HG02970 (cell line): ENCODE measurements around the gene LYPD3.
"Not testable (repeated sequence)": the region's sequence is repeated elsewhere in the genome, so short reads cannot be mapped to it uniquely, and the experiment has no call there.

ENCODE experiments used
- ATAC-seq: cut with Tn5 transposase; IDR thresholded peaks from one replicate; pipeline ENCODE4 v1.9.1; 2021; ENCODE audit warnings: mild to moderate bottlenecking, moderate library complexity, moderate number of reproducible peaks; ENCODE audit not compliant: unreplicated experiment, low FRiP score

The LYPD3 gene

GRCh38 chr19:43463381-43464133 lies 1.9 kb downstream of the LYPD3 start:
- peak; percentile 81 for ATAC-seq

- peak; percentile 2 for ATAC-seq
Measured at GRCh38 chr19:43462785-43463380, 2.5 kb downstream of the LYPD3 start.

DNA sequence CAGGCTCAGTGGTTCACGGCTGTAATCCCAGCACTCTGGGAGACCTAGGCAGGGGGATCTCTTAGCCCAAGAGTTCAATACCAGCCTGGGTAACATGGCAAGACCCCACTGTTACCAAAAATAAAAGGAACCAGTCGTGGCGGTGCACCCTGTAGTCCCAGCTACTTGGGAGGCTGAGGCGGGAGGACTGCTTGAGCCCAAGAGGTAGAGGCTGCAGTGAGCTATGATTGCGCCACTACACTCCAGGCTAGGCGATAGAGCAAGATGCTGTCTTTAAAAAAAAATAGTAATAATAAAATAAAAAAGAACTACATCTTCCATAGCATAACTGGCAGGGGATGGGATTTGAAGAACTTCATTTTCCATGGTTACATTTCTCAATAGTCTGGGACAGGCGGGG lies 3.0 kb downstream of the LYPD3 start:
- no peak for ATAC-seq

DNA sequence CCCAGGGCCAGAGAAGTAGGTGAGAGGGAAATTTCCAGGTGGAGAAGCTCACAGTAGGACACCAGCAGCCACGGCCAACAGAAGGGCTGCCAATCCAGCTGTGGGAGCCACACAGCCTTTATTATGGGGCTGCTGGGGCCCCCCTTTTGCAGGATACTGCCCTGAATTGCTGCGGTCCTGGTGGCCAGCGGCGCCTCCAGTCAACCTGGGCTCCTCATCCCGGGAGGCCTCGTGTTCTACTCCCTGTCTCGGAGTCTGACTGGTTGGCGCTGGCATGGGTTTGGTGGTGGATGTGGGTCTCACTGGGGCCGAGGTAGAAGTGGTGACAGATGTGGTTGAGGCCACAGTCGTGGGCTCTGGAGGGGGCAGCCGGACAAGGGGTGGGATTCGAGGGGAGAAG lies 4.1 kb downstream of the LYPD3 start:
- ATAC-seq = no peak

DNA sequence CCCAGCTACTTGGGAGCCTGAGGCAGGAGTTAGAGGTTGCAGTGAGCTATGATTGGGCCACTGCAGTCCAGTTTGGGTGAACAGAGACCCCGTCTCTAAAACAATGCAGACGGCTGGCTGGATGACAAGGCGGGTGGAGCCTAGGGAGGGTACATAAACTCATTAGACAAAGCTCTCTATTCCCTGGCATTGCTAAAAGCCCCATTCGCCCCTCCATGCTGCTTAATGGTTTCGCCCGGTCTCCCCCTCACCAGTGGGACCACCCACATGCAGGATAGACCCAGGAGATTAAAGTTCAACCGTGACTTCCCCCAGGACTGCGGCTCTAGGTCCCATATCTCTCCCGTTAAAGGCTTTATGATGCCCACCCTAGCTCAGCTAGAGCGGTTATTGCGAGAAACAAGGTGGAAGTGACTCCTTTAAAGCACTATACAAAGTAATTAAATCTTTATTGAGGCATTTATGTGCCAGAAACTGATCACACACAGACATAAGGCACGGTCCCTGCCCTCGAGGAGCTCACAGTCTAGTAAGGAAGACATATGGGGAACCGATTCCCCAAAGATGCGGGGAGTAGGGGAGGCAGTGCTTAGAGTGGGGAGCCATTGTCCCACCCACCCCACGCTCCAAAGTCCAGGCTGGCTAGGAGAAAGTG lies 4.9 kb downstream of the LYPD3 start:
- no peak for ATAC-seq

GRCh38 chr19:43457809-43458208 lies 7.6 kb downstream of the LYPD3 start:
- no peak for ATAC-seq

- no peak for ATAC-seq
Measured at GRCh38 chr19:43455321-43456113, 9.9 kb downstream of the LYPD3 start.

- no peak for ATAC-seq
Measured at GRCh38 chr19:43454031-43454430, 11.4 kb downstream of the LYPD3 start.

GRCh38 chr19:43452582-43452981 lies 12.8 kb downstream of the LYPD3 start:
- no peak for ATAC-seq

GRCh38 chr19:43450545-43450997 lies 14.8 kb downstream of the LYPD3 start:
- ATAC-seq = no peak

- ATAC-seq = no peak
Measured at GRCh38 chr19:43447655-43448054, 17.8 kb downstream of the LYPD3 start.

- ATAC-seq = no peak
Measured at GRCh38 chr19:43446746-43447489, 18.5 kb downstream of the LYPD3 start.

DNA sequence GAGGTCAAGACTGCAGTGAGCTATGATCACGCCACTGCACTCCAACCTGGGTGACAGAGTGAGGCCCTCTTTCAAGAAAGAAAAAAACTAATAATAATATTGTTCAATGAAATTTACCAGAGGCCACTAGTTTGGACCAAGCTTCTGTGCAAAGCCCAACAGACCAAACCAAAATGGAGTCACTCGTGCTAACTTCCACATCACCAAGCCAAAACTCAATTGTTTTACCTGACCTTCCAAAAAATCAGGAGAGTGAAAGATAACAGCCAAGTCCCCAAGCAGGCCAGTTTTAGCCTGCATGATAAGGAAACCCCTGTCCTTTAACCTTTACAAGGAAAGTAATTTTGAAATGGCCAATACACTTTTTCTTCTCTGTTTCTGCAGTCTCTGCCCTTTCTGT lies 20.0 kb downstream of the LYPD3 start:
- no peak for ATAC-seq

DNA sequence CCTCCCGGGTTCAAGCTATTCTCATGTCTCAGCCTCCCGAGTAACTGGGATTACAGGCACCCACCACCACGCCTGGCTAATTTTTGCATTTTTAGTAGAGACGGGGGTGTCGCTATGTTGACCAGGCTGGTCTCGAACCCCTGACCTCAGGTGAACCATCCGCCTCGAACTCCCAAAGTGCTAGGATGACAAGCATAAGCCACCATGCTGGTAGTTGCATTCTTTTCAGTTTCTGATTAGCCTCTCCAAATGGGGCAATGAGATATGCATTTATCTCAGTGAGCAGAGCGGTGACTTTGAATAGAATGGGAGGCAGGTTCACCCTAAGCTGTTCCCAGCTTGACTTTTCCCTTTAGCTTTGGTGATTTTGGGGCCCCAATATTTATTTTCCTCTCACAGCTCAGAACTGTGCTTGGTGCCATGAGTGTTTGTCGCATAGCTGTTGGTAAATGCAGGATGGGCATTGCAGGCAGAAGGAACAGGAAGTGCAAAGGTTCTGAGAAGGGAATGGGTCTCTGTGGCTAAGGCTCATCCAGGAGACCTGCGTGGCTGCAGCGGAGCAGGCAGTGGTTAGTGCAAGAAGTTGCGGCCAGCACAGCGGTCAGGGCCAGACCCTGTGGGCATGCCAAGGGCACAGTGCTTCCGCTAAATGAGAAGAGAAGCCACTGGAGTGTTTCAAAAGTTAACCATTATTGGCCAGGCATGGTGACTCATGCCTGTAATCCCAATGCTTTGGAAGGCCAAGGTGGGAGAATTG lies 20.7 kb downstream of the LYPD3 start:
- ATAC-seq = no peak

GRCh38 chr19:43444091-43444490 lies 21.3 kb downstream of the LYPD3 start:
- not testable (repeated sequence) for ATAC-seq

DNA sequence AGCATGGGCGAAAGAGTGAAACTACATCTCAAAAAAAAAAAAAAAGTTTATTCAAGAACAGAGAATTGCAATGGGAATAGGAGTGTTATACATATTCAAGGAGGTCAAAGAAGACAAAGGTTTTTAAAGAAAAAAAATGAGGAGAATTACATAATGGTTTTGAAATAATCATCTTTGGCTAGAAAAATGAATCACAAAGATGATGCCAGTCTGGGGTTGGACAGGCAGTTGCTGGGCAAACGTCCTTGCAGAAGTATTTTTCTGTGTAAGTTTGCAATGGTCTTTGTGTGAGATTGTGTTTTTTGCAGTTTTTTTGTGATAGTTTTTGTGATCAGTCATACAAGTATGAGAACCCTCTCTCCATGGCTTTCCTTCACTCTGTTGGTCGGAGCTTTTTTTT lies 23.7 kb downstream of the LYPD3 start:
- ATAC-seq = no peak

DNA sequence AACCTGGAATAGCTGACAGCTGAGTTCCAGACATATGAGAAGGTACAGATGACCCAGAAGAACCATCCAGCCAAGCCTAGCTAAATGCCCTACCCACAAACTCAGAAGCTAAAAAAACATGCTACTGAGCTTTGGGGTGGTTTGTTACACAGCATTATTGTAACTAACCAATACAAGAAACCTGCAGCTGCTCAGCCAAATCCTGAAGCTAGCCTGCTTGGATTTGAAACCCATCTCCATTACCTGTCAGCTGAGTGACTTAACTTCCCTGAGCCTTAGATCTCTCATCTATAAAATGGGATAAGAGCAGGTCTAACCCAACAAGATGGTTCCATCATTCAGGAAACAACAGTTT lies 25.7 kb downstream of the LYPD3 start:
- no peak for ATAC-seq

DNA sequence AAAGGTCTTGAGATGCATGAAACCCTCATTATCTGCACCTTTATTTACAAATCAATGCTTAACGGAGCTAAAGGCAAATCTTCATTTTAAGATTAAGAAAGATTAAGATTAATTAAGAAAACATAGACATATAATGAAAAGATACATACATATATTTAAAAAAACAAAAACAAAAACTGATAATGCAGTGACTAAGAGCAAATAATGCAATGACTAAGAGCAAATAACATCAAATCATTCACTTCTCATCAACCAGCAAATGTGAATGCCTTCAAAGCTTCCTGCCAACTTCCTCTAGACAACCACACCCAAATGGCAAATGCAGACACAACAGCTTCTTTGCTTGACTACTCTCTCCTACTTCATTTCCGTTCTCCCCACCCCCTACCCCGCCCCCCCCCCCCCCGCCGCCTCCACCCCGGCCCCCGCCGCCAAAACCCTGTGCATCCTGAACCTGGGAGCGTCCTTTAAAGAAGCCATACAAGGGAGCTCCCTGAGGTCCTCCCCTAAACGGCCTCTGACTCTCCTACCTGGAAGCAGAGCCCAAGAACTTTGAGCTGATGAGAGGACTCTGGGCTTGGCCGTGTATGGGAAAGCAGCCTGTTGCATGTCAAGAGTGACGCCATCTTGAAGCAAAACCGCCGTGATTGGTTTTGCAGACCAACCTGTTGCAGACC lies 26.2 kb downstream of the LYPD3 start:
- ATAC-seq = no peak
